ENCODE data around the gene SLC41A3.
"Not testable (repeated sequence)": the region's sequence is repeated elsewhere in the genome, so short reads cannot be mapped to it uniquely, and the experiment has no call there.

SLC41A3 gene

DNA sequence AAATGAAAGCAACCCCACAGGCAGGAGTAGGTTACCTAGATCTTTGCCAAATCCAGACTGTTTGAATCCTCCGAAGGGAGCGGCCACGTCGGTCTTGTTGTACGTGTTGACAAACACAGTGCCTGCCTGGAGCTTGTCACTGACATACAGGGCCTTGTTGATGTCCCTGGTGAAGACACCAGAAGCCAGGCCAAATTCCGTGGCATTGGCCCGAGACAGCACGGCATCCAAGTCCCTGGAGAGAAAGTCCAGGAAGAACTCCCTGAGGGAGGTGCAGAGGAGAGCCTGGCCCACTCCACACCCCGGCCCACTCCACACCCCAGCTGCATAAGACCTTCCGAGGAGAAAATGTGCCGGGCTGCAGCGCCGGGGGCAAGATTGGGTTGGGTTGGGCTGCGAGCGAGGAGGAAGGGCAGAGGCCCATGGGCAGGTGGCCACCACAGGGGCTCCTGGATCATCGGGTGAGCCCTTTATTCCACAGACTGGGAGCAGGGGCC lies 21.8 kb upstream of the SLC41A3 start:
- no peak for DNase-seq

GRCh38 chr3:126104742-126105605 lies 21.1 kb upstream of the SLC41A3 start:
- DNase-seq: no peak

GRCh38 chr3:126104028-126104635 lies 20.2 kb upstream of the SLC41A3 start:
- no peak for DNase-seq

- no peak for DNase-seq
These were observed 19.4 kb upstream of the SLC41A3 start for GRCh38 chr3:126103121-126104027.

DNA sequence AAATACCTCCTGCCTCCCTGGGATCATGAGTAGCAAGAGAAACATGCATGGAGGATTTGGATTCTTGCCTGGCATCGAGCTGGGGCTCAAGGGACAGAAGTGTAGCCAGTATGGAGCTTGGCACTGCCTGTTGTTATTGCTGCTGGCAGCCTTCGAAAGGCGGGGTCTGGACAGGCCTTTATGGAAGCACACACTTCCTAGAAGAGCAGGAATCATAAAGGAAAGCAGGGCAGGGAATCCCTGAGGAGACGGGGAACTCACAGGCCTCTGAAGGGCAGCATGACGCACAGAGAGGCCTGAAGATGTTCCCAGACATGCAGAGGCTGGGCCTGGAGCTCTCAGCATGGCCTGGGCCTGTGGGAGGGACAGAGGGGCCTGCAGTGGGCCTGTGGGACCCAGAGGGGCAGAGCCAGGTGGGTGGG lies 18.6 kb upstream of the SLC41A3 start:
- DNase-seq: no peak

GRCh38 chr3:126102011-126102410 lies 18.1 kb upstream of the SLC41A3 start:
- no peak for DNase-seq

DNA sequence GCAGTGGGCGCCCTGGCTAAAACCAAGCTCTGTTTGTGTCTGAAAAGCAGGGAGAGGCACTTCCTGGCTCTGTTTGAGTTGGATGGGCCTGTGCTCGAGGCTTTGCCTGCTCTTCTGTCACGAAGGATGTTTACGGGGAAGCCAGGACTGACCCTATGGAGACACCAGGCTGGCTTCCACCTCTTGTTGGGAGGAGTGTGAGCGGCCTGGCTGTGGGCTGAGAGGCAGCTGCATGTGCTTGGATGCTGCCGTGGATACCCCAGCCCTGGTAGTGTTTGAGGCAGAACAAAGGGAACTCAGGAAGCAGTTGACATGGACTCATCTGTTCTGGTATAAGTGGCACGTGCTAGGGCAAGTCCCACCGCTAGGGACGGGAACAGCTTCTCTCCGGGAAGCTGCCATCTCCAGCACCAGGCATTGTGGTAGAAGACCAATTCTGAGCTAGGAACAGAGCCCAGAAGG lies 17.6 kb upstream of the SLC41A3 start:
- DNase-seq: no peak

DNA sequence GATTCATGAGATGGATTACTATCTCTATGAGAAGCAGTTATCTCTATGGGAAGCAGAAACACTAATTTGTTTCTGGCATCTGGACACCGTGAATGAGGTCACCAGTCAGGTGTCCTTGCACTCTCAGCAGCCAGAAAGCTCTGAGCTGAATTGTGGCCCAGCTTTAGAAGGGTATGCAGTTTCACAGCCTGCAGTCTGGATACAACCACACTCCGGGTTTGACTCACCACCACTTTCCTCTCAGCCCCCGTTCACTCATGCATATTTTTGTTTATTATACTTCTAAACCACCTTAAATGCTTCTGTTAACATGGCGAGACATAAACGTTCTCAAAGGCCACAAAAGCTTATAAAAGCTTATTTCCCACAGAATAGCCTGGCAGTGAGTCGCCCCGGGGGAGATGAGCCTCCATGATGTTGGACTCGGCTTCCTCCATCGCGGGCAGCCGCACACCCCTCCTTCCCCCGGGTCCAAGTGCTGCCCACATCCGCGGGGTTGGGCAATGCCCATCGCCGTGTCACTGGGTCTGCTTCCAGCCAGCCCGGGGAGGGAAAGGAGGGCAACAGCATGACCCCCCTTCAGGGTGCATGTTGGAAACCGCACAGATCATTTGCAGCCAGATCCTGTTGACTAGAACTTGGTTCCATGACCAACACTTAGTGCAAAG lies 16.8 kb upstream of the SLC41A3 start:
- DNase-seq: no peak

DNA sequence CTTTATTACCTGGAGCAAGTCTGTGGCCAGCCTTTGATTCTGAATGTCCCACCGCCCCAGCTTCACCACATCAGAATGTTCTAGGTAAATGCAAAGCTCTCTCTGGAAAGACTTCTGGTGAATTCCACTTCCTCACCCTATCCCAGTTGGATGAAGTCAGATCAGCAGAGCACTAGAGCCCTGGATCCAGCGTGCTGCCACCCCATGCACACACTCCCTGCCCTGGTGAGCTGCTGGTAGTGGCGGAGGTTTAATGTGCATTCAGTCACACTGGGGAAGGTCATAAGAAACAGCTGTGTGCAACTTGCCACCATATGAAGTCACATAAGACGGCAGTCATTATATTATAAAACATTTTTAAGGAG lies 16.3 kb upstream of the SLC41A3 start:
- DNase-seq: no peak

- no peak for DNase-seq
These were observed 14.5 kb upstream of the SLC41A3 start for GRCh38 chr3:126098391-126098858.

GRCh38 chr3:126097801-126098200 lies 13.9 kb upstream of the SLC41A3 start:
- DNase-seq: no peak

GRCh38 chr3:126096274-126096673 lies 12.3 kb upstream of the SLC41A3 start:
- DNase-seq: not testable (repeated sequence)

DNA sequence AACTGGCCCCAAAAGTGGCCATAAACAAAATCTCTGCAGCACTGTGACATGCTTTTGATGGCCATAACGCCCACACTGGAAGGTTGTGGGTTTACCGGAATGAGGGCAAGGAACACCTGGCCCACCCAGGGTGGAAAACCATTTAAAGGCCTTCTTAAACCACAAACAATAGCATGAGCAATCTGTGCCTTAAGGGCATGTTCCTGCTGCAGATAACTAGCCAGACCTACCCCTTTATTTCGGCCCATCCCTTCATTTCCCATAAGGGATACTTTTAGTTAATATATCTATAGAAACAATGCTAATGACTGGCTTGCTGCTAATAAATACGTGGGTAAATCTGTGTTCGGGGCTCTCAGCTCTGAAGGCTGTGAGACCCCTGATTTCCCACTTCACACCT lies 8.2 kb upstream of the SLC41A3 start:
- DNase-seq: not testable (repeated sequence)

- no peak for DNase-seq
These were observed 3.7 kb upstream of the SLC41A3 start for GRCh38 chr3:126087552-126088175.

DNA sequence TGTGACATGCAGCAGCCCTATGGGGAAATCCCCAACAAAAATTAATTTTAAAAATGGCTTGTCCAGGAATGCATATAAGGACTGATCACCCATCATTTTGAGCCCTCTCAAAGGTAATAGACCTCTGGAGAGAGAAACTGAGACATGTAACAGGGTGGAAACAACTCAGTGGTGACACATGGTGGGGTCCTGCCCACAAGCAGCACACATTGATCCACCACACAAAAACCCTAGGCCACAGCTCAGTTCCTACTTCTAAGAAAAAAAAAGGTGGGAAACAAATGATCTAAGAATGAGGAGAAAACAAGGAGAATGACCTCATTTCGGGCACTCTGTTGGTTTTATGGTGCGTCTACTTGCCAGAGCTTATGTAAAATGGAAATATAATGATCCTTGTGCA lies 1.9 kb upstream of the SLC41A3 start:
- no peak for DNase-seq

- no peak for DNase-seq
These were observed 1.4 kb upstream of the SLC41A3 start for GRCh38 chr3:126085276-126085675.

- DNase-seq: no peak
These were observed 850 bp upstream of the SLC41A3 start for GRCh38 chr3:126084768-126085180.

DNA sequence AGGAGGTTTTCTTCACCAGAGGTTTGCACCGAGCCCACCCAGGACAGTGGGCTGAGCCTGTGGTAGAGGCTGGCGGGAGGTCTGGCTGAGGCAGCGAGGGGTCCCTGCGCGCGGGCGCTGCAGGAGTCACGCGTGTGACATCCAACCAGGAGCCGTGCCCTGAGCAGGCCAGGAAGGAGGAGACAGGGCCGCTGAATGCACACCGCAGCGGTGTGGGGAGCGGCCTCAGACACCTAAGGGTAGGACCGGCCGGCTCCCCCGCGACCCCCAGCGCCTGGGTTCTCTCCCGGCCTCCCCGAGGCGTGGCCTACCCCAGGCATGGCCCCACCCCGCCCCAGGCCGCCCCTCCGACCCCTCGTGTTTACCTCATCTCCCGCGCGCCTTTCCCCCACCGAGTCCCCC lies 412 bp downstream of the SLC41A3 start:
- DNase-seq: peak; percentile 19

- no peak for DNase-seq
These were observed 832 bp downstream of the SLC41A3 start for GRCh38 chr3:126083138-126083445.

- no peak for DNase-seq
These were observed 1.4 kb downstream of the SLC41A3 start for GRCh38 chr3:126082362-126083137.

Measured in central memory CD4-positive, alpha-beta T cell (primary cell).